A673 (cell line): Measurements from ENCODE around the gene CPLX1. TPM values are rescaled to one million over a fixed set of nuclear protein-coding genes. Genes with fewer than 3 reads are reported as not detected.

Source experiments
- BruUV-seq: library from RNA; stranded (reverse); fragments of 400-500 nt; replicated peaks from 2 replicates; lab custom pipeline; 2021; lab: Mats Ljungman, UMichigan
- CTCF ChIA-PET: fragments of 300-600 bp; sonication (Branson Sonifier 250); formaldehyde crosslinking; loops from one replicate; lab custom pipeline; 2022; ENCODE audit warnings: antibody characterized with exemption; lab: Charles Lee
- POLR2A ChIA-PET: fragments of 300-600 bp; sonication (Branson Sonifier 250); formaldehyde crosslinking; loops from one replicate; lab custom pipeline; 2022; ENCODE audit warnings: antibody characterized with exemption; ENCODE audit not compliant: low non-redundant PET; lab: Charles Lee
- DNase-seq: peaks from one replicate; pipeline ENCODE4 v3.0.0-alpha.2; 2015; ENCODE audit warnings: low spot score
- H3K27ac ChIP-seq: fragments of 200-600 bp; sonication (generic); 2 replicates; pipeline ENCODE4 v1.5.1; 2016; ENCODE audit warnings: mixed run types, low read depth, mild to moderate bottlenecking, mixed read lengths, antibody characterized with exemption, low read length; ENCODE audit not compliant: poor library complexity, severe bottlenecking
- H3K27me3 ChIP-seq: fragments of 200-600 bp; sonication (generic); replicated peaks from 2 replicates; pipeline ENCODE4 v1.6.1; 2017; ENCODE audit warnings: mixed run types, low read depth, mild to moderate bottlenecking, mixed read lengths, antibody characterized with exemption, low read length; ENCODE audit not compliant: insufficient read depth, poor library complexity
- H3K36me3 ChIP-seq: fragments of 200-600 bp; sonication (generic); 2 replicates; pipeline ENCODE4 v1.6.1; 2016; ENCODE audit warnings: mixed run types, mild to moderate bottlenecking, mixed read lengths, antibody characterized with exemption, low read length; ENCODE audit not compliant: insufficient read depth, poor library complexity, severe bottlenecking
- H3K4me1 ChIP-seq: fragments of 200-600 bp; sonication (generic); 2 replicates; pipeline ENCODE4 v1.6.1; 2017; ENCODE audit warnings: mixed run types, mild to moderate bottlenecking, mixed read lengths, antibody characterized with exemption, low read length; ENCODE audit not compliant: insufficient read depth, poor library complexity, severe bottlenecking
- H3K4me3 ChIP-seq: fragments of 200-600 bp; sonication (generic); 2 replicates; pipeline ENCODE4 v1.5.1; 2016; ENCODE audit warnings: low read depth, mixed run types, mild to moderate bottlenecking, mixed read lengths, low read length; ENCODE audit not compliant: poor library complexity, severe bottlenecking
- H3K9me3 ChIP-seq: fragments of 200-600 bp; sonication (generic); 2 replicates; pipeline ENCODE4 v1.6.1; 2016; ENCODE audit warnings: mixed run types, low read depth, mild to moderate bottlenecking, mixed read lengths, antibody characterized with exemption, low read length; ENCODE audit not compliant: poor library complexity, severe bottlenecking
- CTCF ChIP-seq: fragments of 300-800, 200-600 bp; sonication (generic); conservative IDR thresholded peaks from 2 replicates; pipeline ENCODE4 v1.5.1; 2017; ENCODE audit warnings: low read depth, mild to moderate bottlenecking, antibody characterized with exemption, low read length, moderate library complexity, mixed read lengths
- EZH2 ChIP-seq: fragments of 200-600 bp; sonication (generic); IDR thresholded peaks from 2 replicates; pipeline ENCODE4 v1.6.1; 2017; ENCODE audit warnings: borderline replicate concordance, low read depth, mild to moderate bottlenecking, mixed read lengths, antibody characterized with exemption, low read length; ENCODE audit not compliant: poor library complexity, severe bottlenecking
- intact Hi-C: fragments of 100-400 bp; cut with micrococcal nuclease; formaldehyde crosslinking; loops from one replicate; pipeline ENCODE4 v1.10.0; 2022; ENCODE audit not compliant: unreplicated experiment
- total RNA-seq: library from RNA; stranded (reverse); gene quantifications from 2 replicates; pipeline ENCODE4 v1.2.3, GENCODE V29; 2021

The CPLX1 gene
- total RNA-seq, 1 experiment from 2014 or later = 4.6 TPM

DNA sequence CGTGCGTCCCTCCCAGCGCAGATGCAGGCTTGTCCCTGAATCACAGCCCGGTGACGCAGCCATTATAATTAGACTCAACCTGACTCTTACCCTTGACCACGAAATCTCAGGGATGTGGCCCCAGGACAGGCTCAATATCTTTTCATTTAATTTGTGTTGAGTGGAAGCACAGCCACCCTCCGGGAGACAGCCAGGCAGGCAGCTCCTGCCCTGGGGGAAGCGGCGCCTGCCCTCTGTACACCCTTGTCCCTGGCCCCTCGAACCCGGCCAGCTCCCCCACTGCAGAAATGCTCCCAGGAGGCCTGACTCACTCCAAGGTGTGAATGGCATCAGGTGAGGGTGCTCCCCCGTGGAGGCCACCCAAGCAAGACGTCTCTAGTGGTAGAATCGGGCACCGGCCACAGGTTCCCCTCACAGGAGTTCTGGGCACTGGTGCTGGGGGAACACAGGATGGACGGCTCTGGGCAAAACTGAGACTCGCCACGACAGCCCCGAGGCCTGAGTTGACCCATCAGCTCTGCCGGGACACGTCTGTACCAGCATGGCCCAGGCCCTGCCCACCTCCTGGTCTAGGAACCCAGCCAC, 2.7 kb downstream of the CPLX1 start:
- no peak overlapping the region for H3K27ac ChIP-seq
- intact Hi-C loops = no loop called here
- DNase-seq = no peak
- BruUV-seq = no TSS peak
- ChIA-PET POLR2A (no interaction called here), CTCF (no interaction called here)
- TF ChIP-seq EZH2 (no peak), CTCF (no peak)
- H3K36me3 ChIP-seq = no peaks in the 10 kb centered on the region
- no peaks in the 10 kb centered on the region for H3K9me3 ChIP-seq
- peaks cover 6% of the 10 kb centered on the region for H3K4me1 ChIP-seq
- H3K4me3 ChIP-seq = no peak overlapping the region
- peaks cover 15% of the 10 kb centered on the region for H3K27me3 ChIP-seq

GRCh38 chr4:822361-823175, 3.4 kb downstream of the CPLX1 start:
- ChIA-PET CTCF (no interaction called here), POLR2A (no interaction called here)
- intact Hi-C loops = no loop called here
- Histone ChIP-seq H3K9me3 (no peaks in the 10 kb centered on the region), H3K27me3 (peaks cover 15% of the 10 kb centered on the region), H3K4me3 (no peak overlapping the region), H3K4me1 (peaks cover 6% of the 10 kb centered on the region), H3K27ac (no peak overlapping the region), H3K36me3 (no peaks in the 10 kb centered on the region)
- TF ChIP-seq CTCF = no peak
- TF ChIP-seq EZH2 = no peak
- no TSS peak for BruUV-seq
- DNase-seq = no peak

DNA sequence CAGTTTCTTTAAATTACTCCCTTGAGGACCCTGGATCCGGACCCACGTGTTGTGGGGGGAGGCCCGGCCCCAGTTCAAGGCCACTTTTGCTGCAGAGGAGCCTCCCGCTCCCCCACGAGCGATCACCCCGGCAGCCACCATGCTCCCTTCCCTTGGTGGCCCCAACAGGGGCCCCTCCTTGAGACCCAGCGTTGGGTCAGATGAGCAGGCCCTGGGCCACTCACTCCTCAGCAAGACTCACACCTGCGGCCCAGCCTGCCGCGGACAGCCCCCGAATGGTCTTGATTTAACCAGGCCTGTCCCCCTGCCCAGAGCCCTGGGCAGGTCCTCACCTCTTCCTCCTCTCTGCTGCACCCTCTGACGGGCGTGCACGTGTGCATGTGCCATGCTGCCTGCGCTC, 4.3 kb downstream of the CPLX1 start:
- H3K27ac ChIP-seq = no peak overlapping the region
- no peak overlapping the region for H3K4me3 ChIP-seq
- intact Hi-C loops = no loop called here
- no TSS peak for BruUV-seq
- TF ChIP-seq EZH2 (no peak), CTCF (no peak)
- no peak for DNase-seq
- H3K27me3 ChIP-seq = peaks cover 15% of the 10 kb centered on the region
- peaks cover 6% of the 10 kb centered on the region for H3K4me1 ChIP-seq
- ChIA-PET POLR2A (no interaction called here), CTCF (no interaction called here)
- H3K9me3 ChIP-seq = no peaks in the 10 kb centered on the region
- no peaks in the 10 kb centered on the region for H3K36me3 ChIP-seq
